T-helper 2 cell (primary cell): ENCODE results near the gene CFAP43.
"Not testable (repeated sequence)": the region's sequence is repeated elsewhere in the genome, so short reads cannot be mapped to it uniquely, and the experiment has no call there.

Source experiments
- DNase-seq, 5 experiments: peaks; one replicate each; pipeline versions ENCODE4 v3.0.0 to v3.0.0-alpha.2; 2012 to 2022

Gene CFAP43

GRCh38 chr10:104216631-104217030, 15.5 kb downstream of the CFAP43 start:
- no peak for DNase-seq

GRCh38 chr10:104209575-104210198, 22.5 kb downstream of the CFAP43 start:
- peak in 3 of 5 experiments; percentile 4 to 22 (median 7) for DNase-seq

GRCh38 chr10:104208730-104209129, 23.4 kb downstream of the CFAP43 start:
- DNase-seq: no peak

- DNase-seq: no peak
Measured at GRCh38 chr10:104202231-104202630, 29.9 kb downstream of the CFAP43 start.

- DNase-seq: no peak
Measured at GRCh38 chr10:104201636-104202035, 30.5 kb downstream of the CFAP43 start.

- no peak for DNase-seq
Measured at GRCh38 chr10:104199567-104199966, 32.6 kb downstream of the CFAP43 start.

GRCh38 chr10:104197364-104197763, 34.8 kb downstream of the CFAP43 start:
- no peak for DNase-seq

GRCh38 chr10:104195706-104196105, 36.5 kb downstream of the CFAP43 start:
- no peak for DNase-seq

GRCh38 chr10:104193787-104194186, 38.4 kb downstream of the CFAP43 start:
- DNase-seq: no peak

GRCh38 chr10:104190695-104191094, 41.5 kb downstream of the CFAP43 start:
- no peak for DNase-seq

GRCh38 chr10:104183682-104184081, 48.5 kb downstream of the CFAP43 start:
- no peak for DNase-seq

GRCh38 chr10:104174136-104174535, 58.0 kb downstream of the CFAP43 start:
- DNase-seq: not testable (repeated sequence)

GRCh38 chr10:104170610-104171254, 61.4 kb downstream of the CFAP43 start:
- peak in 2 of 5 experiments; percentile 32 to 35 for DNase-seq

GRCh38 chr10:104155591-104155990, 76.6 kb downstream of the CFAP43 start:
- DNase-seq: no peak

GRCh38 chr10:104151737-104152136, 80.4 kb downstream of the CFAP43 start:
- DNase-seq: no peak

GRCh38 chr10:104150139-104150538, 82.0 kb downstream of the CFAP43 start:
- no peak for DNase-seq

- DNase-seq: no peak
Measured at GRCh38 chr10:104146882-104147281, 85.3 kb downstream of the CFAP43 start.

- no peak for DNase-seq
Measured at GRCh38 chr10:104144931-104145330, 87.2 kb downstream of the CFAP43 start.

GRCh38 chr10:104143829-104144228, 88.3 kb downstream of the CFAP43 start:
- no peak for DNase-seq

GRCh38 chr10:104142081-104142480, 90.1 kb downstream of the CFAP43 start:
- no peak for DNase-seq

- peak in 1 of 5 experiments; percentile 18 for DNase-seq
Measured at GRCh38 chr10:104139221-104139620, 92.9 kb downstream of the CFAP43 start.

GRCh38 chr10:104138131-104138530, 94.0 kb downstream of the CFAP43 start:
- no peak for DNase-seq

GRCh38 chr10:104130041-104130440, 102.1 kb downstream of the CFAP43 start:
- no peak for DNase-seq

GRCh38 chr10:104128214-104128613, 104.0 kb downstream of the CFAP43 start:
- DNase-seq: no peak

GRCh38 chr10:104127411-104127810, 104.8 kb downstream of the CFAP43 start:
- peak in 1 of 5 experiments; percentile 17 for DNase-seq
